Breast epithelium (tissue), 4 donors: ENCODE data around the gene TOMM20L. TPM values are rescaled to one million over a fixed set of nuclear protein-coding genes. Genes with fewer than 3 reads are reported as not detected.

Experiments used
- DNase-seq, 2 donors: peaks; one replicate each; pipeline ENCODE4 v3.0.0-alpha.2; 2019; ENCODE audit warnings: low spot score in 2 of 2
- H3K27ac ChIP-seq, 2 donors: fragments of 200-600 bp; sonication (generic) in 1 of 2; one replicate each; pipeline ENCODE4 v1.5.1; 2016 to 2019; ENCODE audit warnings: mild to moderate bottlenecking in 1 of 2
- H3K27me3 ChIP-seq, 2 donors: fragments of 200-600 bp; sonication (generic) in 1 of 2; one replicate each; pipeline versions ENCODE4 v1.5.1 to v1.6.0; 2017 to 2019; ENCODE audit warnings: control low read depth in 1 of 2, mild to moderate bottlenecking in 1 of 2
- H3K36me3 ChIP-seq: fragments of 200-600 bp; one replicate; pipeline ENCODE4 v1.5.1; 2019
- H3K4me1 ChIP-seq, 2 donors: fragments of 200-600 bp; sonication (generic); one replicate each; pipeline ENCODE4 v1.5.1; 2016 to 2019; ENCODE audit warnings: control low read depth in 1 of 2
- H3K4me3 ChIP-seq, 3 donors: fragments of 200-600 bp; sonication (generic); 1 replicate in 2 of 3; 2 replicates in 1 of 3; pipeline ENCODE4 v1.5.1; 2016 to 2019; ENCODE audit warnings: mild to moderate bottlenecking in 3 of 3, moderate library complexity in 2 of 3
- H3K9me3 ChIP-seq, 2 donors: fragments of 200-600 bp; sonication (generic) in 1 of 2; one replicate each; pipeline ENCODE4 v1.5.1; 2016 to 2019; ENCODE audit warnings: control low read depth in 1 of 2
- CTCF ChIP-seq, 3 donors: fragments of 450-650 bp; IDR thresholded peaks; one replicate each; pipeline ENCODE4 v1.5.1; 2016 to 2017; ENCODE audit warnings: antibody characterized with exemption in 3 of 3, mild to moderate bottlenecking in 3 of 3, moderate library complexity in 3 of 3
- POLR2A ChIP-seq: fragments of 450-650 bp; IDR thresholded peaks from one replicate; pipeline ENCODE4 v1.6.1; 2016; ENCODE audit warnings: antibody characterized with exemption, mild to moderate bottlenecking, moderate library complexity
- POLR2AphosphoS5 ChIP-seq, 3 donors: sonication (generic); formaldehyde crosslinking; IDR thresholded peaks; one replicate each; pipeline ENCODE4 v1.6.1; 2017; ENCODE audit warnings: antibody characterized with exemption in 3 of 3
- intact Hi-C: fragments of 100-400 bp; cut with DNase I; formaldehyde crosslinking; loops from one replicate; pipeline ENCODE4 v1.15.1; 2023; ENCODE audit warnings: low total_unique reads
- total RNA-seq, 3 donors: library from RNA; depleted of rRNA; stranded (reverse); fragments of >200 nt; gene quantifications; one replicate each; pipeline ENCODE4 v1.1.0, GENCODE V29; 2016

TOMM20L gene
- total RNA-seq, 3 donors from 2014 or later: not detected

- Histone ChIP-seq H3K36me3 (peaks cover 4% of the 10 kb centered on the region), H3K4me1 (no peaks in the 10 kb centered on the region), H3K4me3 (no peak overlapping the region), H3K27me3 (no peaks in the 10 kb centered on the region), H3K9me3 (no peaks in the 10 kb centered on the region), H3K27ac (no peak overlapping the region)
- no peak for DNase-seq
- TF ChIP-seq POLR2A (no peak), POLR2AphosphoS5 (IDR thresholded peaks at IDR 0.05) (no peak), CTCF (IDR thresholded peaks at IDR 0.05) (no peak)
- intact Hi-C loops: no loop called here
Measured at GRCh38 chr14:58444627-58445026, 48.9 kb downstream of the TOMM20L start.

GRCh38 chr14:58455593-58456265, 60.0 kb downstream of the TOMM20L start:
- H3K4me3 ChIP-seq: no peak overlapping the region
- peaks cover 8% of the 10 kb centered on the region for H3K36me3 ChIP-seq
- H3K4me1 ChIP-seq: no peaks in the 10 kb centered on the region
- H3K9me3 ChIP-seq: no peaks in the 10 kb centered on the region
- TF ChIP-seq POLR2A (no peak), POLR2AphosphoS5 (IDR thresholded peaks at IDR 0.05) (no peak)
- intact Hi-C loops: no loop called here
- no peak overlapping the region for H3K27ac ChIP-seq
- no peaks in the 10 kb centered on the region for H3K27me3 ChIP-seq
- DNase-seq: no peak

Other genes with a start within 250 kb of the TOMM20L start
- 1 to 10 TPM; 3.9 to 6.4 (median 5.4) TPM for gene ARMH4, start 243.7 kb upstream of the TOMM20L start, total RNA-seq
- gene ACTR10, start 195.8 kb upstream of the TOMM20L start, total RNA-seq: 10 to 100 TPM; 42.2 to 71.4 (median 69.4) TPM
- gene PSMA3, start 151.1 kb upstream of the TOMM20L start, total RNA-seq: 100 to 1,000 TPM in 1 of 3 donors, 10 to 100 TPM in 2; 76.2 to 113 (median 88.1) TPM
- gene ARID4A, start 97.4 kb upstream of the TOMM20L start, total RNA-seq: 10 to 100 TPM; 24.6 to 33.1 (median 28.0) TPM
- gene TIMM9, start 31.6 kb downstream of the TOMM20L start, total RNA-seq: 10 to 100 TPM; 37.4 to 70.6 (median 58.4) TPM
- gene KIAA0586, start 31.8 kb downstream of the TOMM20L start, total RNA-seq: 10 to 100 TPM; 22.3 to 29.6 (median 22.4) TPM
- 1 to 10 TPM; 5.0 to 9.8 (median 5.1) TPM for gene DACT1, start 242.0 kb downstream of the TOMM20L start, total RNA-seq